Measurements from ENCODE around the gene TSGA10IP. TPM values are rescaled to one million over a fixed set of nuclear protein-coding genes. Genes with fewer than 3 reads are reported as not detected.

Gene TSGA10IP
- total RNA-seq, 2 experiments from 2014 or later = not detected

DNA sequence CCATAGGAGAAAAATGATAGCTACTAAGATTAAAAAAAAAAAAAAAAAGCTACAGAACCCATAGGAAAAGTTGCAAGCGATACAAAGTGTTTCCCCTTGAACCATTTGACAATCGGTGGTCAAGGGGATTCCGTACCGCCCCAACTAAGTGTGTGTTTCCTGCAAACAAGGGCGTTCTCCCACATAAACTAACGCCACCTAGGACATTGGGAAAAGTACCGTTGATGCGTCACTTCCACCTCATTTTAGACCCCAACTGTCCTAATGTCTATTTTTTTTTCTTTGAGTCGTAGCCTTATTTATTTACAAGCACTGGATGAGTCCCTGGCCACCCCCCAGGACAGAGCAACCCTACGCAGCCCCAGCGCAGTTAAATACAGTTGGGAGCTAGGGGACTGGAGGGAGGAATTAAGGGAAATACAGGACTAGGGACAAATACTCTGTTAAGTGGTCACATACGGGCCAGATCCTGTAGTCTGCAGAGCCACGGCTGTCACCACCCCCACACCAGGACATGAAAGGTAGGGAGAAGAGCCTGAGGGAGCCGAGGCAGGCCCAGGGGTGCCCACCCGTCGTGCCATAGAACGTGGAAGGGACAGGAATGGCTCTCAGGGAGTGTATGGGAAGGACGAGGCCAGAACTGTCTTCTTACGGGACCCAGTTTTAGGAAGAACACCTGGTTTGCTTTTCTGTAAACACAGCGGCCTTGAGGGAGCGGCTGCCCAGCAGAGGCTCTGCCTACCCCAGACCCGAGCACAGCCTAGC, 37.7 kb downstream of the TSGA10IP start:
- intact Hi-C loops (cut with micrococcal nuclease) = no loop called here
- no peak for DNase-seq
- no peak overlapping the region for H3K27ac Mint-ChIP-seq
- H3K4me3 Mint-ChIP-seq = no peak overlapping the region
- no peaks in the 10 kb centered on the region for H3K27me3 Mint-ChIP-seq (ENCODE audit: low read depth)
- H3K4me1 Mint-ChIP-seq (ENCODE audit: low read depth) = no peaks in the 10 kb centered on the region
- H3K36me3 Mint-ChIP-seq (ENCODE audit: low read depth) = peaks cover 6% of the 10 kb centered on the region
- CTCF ChIA-PET = interaction anchor here (0.6 to 1.0 kb wide), 2 partner anchors 17 to 98 kb away, joined by 3 to 4 read pairs; no protein-coding TSS in a partner anchor
- H3K9me3 Mint-ChIP-seq = no peaks in the 10 kb centered on the region

DNA sequence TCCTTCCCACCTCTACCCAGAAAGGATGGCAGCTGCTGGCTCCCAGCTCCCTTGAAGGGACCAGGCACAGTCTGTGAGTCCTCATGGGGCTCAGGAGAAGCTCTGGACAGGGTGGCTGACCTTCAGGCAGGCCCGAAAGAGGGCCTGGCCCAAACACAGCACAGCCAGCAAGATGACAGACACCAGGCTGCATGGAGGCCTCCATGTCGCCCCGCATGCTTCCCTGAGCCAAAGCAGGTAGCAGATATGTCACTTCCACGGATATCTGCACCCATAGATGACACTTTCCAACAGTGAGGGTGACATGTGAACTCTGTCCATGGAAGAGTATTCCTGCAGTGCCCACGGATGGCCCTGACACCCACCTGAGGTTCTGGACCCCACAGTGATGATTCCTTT, 38.3 kb downstream of the TSGA10IP start:
- Mint-ChIP-seq H3K4me1 (ENCODE audit: low read depth) (no peaks in the 10 kb centered on the region), H3K9me3 (no peaks in the 10 kb centered on the region), H3K27ac (no peak overlapping the region), H3K4me3 (no peak overlapping the region), H3K36me3 (ENCODE audit: low read depth) (peaks cover 4% of the 10 kb centered on the region), H3K27me3 (ENCODE audit: low read depth) (no peaks in the 10 kb centered on the region)
- intact Hi-C loops (cut with micrococcal nuclease) = no loop called here
- no peak for DNase-seq
- CTCF ChIA-PET = interaction anchor here (1.0 kb wide), 1 partner anchor 99 kb away, joined by 4 read pairs; no protein-coding TSS in a partner anchor

DNA sequence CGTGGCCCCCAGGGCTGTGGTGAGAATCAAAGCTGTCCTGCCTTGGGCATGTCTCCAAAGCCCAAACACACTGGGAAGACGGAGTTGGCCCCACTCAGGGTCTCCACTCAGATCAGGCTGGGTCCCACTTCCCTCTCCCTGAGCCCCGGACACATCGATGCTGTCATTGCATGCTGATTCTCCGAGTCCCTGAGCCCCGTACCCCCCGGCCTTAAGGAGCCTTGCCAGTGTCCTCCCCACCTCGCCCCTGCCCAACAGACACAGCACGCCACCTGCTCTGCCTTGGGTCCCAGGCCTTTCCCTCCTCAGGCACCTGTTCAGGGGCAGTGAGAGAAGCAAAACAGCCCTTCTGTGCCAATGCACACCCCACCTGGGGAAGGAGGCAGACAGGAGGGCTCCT, 42.1 kb downstream of the TSGA10IP start:
- Mint-ChIP-seq H3K27ac (no peak overlapping the region), H3K36me3 (ENCODE audit: low read depth) (peaks cover 8% of the 10 kb centered on the region), H3K27me3 (ENCODE audit: low read depth) (no peaks in the 10 kb centered on the region), H3K4me1 (ENCODE audit: low read depth) (peaks cover 4% of the 10 kb centered on the region), H3K4me3 (no peak overlapping the region), H3K9me3 (no peaks in the 10 kb centered on the region)
- intact Hi-C loops (cut with micrococcal nuclease) = no loop called here
- no peak for DNase-seq
- CTCF ChIA-PET = interaction anchor here (8.7 kb wide), 1 partner anchor 98 kb away, joined by 113 read pairs; the partner anchor contains the start of genes CCDC85B and FIBP

DNA sequence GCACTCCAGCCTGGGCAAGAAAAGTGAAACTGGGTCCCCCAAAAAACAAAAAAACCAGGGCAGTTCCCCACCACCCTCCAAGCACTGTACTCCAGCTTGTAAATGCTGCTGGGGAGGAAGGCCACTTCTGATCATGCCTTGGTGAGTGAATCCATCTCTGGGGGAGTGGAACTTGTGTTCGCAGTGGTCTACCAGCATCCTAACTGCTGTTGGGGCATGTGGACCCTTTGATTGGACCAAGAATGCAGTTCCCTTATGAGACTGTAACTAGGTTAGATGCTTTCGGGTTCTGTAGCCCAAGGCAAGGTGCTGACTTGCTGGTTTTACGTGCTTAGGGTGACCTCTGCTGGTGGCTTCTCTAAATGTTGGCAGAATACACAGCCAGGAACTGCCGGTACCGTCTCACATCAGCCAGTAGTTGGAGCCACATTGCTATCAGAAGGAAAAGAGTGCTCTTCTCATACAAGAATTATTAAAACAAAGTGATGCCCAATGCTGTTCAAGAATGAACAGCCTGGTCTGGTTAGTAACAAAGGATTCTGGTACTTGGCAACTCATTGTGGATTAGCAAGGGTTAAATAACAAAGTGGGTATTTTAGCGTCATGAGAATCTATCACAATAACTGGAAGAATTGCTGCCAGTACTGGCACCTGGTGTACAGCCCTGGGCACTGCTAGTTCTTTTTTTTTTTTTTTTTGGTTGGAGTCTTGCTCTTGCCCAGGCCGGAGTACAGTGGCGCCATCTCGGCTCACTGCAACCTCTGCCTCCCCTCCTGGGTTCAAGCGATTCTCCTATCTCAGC, 43.7 kb downstream of the TSGA10IP start:
- CTCF ChIA-PET = interaction anchor here (0.6 to 8.7 kb wide), 21 partner anchors 10 to 311 kb away, joined by 3 to 113 read pairs (median 4); partner anchors contain the start of genes BANF1, CCDC85B, FIBP and SF3B2
- Mint-ChIP-seq H3K27me3 (ENCODE audit: low read depth) (no peaks in the 10 kb centered on the region), H3K4me1 (ENCODE audit: low read depth) (peaks cover 4% of the 10 kb centered on the region), H3K36me3 (ENCODE audit: low read depth) (peaks cover 8% of the 10 kb centered on the region), H3K4me3 (no peak overlapping the region), H3K9me3 (no peaks in the 10 kb centered on the region), H3K27ac (peak overlapping the region; percentile 70)
- intact Hi-C loops (cut with micrococcal nuclease) = loop anchor here (1.0 to 2.0 kb wide), 10 partner anchors 28 to 278 kb away; partner anchors contain the start of genes AP5B1, C11orf68, CFL1 and DRAP1
- peak; percentile 98 for DNase-seq

DNA sequence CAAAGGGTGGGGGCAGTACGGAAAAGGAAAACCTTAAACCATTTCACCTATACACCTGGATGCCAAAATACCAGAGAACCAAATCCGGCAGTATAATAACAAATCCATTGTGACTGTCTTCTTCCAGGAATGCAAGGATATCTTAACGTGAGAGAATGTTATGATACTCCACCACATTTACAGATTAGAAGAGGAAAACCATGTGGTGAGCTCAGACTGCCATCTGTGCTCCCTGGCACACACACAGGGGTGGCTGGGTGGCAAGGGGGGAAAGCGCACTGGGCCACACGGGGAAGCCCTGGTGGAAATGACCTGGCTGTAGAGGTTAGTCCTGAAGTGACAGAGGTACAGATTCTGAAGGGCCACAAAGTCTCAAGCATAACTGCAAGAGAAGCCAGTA, 46.8 kb downstream of the TSGA10IP start:
- Mint-ChIP-seq H3K4me1 (ENCODE audit: low read depth) (peaks cover 6% of the 10 kb centered on the region), H3K9me3 (no peaks in the 10 kb centered on the region), H3K27ac (no peak overlapping the region), H3K27me3 (ENCODE audit: low read depth) (no peaks in the 10 kb centered on the region), H3K36me3 (ENCODE audit: low read depth) (peaks cover 11% of the 10 kb centered on the region), H3K4me3 (no peak overlapping the region)
- CTCF ChIA-PET = interaction anchor here (0.8 to 8.7 kb wide), 2 partner anchors 103 to 143 kb away, joined by 3 to 113 read pairs; partner anchors contain the start of genes CCDC85B and FIBP
- no peak for DNase-seq
- intact Hi-C loops (cut with micrococcal nuclease) = no loop called here

DNA sequence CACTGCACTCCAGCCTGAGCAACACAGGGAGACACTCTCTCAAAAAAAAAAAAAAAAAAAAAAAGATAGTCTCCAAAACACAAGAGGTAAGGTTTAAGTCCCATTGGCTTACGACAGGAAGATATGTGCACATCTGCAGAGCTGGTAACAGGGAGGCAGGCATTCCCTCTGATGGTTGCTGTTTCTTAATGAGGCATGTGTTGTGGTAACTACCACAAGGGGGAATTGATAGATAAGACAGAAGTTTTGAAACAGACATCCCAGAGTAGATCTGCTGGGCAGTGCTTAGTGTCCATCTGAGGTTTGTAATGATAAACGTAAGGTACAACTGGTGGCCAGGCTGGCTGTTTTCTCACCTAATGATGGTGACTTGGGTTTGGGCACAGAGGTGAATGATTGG, 52.0 kb downstream of the TSGA10IP start:
- Mint-ChIP-seq H3K27ac (peak overlapping the region; percentile 26), H3K9me3 (no peaks in the 10 kb centered on the region), H3K4me1 (ENCODE audit: low read depth) (peaks cover 30% of the 10 kb centered on the region), H3K4me3 (no peak overlapping the region), H3K36me3 (ENCODE audit: low read depth) (peaks cover 33% of the 10 kb centered on the region), H3K27me3 (ENCODE audit: low read depth) (no peaks in the 10 kb centered on the region)
- CTCF ChIA-PET = no interaction called here
- intact Hi-C loops (cut with micrococcal nuclease) = no loop called here
- no peak for DNase-seq

DNA sequence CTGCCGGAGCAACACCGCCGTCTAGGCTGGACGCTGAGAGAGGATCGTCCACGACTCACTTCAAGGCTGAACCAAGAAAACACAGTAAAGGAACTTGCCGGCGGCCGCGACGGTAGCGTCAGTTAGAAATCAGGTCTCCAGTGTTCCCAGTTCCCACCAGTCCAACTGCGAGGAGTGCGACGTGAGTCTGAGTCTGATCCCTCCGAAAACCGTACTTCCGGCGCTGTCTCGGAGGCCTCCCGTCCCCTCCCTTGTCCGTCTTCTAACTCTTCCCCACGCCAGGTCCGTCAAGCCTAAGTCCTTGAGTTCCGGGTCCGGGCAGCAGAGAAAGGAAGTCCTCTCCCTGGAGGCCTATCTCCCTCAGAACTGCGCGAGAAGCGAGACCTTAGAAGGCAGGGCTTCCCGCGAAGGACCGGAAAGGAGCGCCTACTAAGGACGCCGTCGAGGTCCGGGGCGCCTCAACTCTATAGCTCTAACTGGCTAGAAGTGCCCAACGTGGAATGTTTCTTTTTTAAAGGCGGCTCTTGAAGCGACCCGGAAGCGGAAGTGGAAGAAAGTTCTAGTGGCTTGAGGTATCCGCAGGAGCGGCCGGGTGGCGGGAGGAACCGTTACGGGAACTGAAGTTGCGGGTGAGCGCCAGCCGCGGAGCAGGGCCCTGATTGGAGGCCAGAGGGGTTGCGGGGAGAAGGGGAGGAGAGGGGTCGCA, 56.8 kb downstream of the TSGA10IP start, which contains the start of the genes BANF1 and EIF1AD:
Gene BANF1 (plus strand): TSS at position 562 of the 706 bp plus-strand sequence. CDS start 748 bp downstream, outside the sequence.
Gene EIF1AD (minus strand): TSS at position 216 of the 706 bp plus-strand sequence. CDS start 1,768 bp downstream, outside the sequence.
- peak within 1 kb of the TSS; percentile 99 for H3K4me3 Mint-ChIP-seq
- peak within 1 kb of the TSS; percentile 99 for H3K27ac Mint-ChIP-seq
- DNase-seq = peak; percentile 96
- H3K36me3 Mint-ChIP-seq (ENCODE audit: low read depth) = peaks cover 53% of the 10 kb centered on the region
- no peaks in the 10 kb centered on the region for H3K27me3 Mint-ChIP-seq (ENCODE audit: low read depth)
- H3K9me3 Mint-ChIP-seq = no peaks in the 10 kb centered on the region
- peaks cover 44% of the 10 kb centered on the region for H3K4me1 Mint-ChIP-seq (ENCODE audit: low read depth)
- intact Hi-C loops (cut with micrococcal nuclease) = loop anchor here (1.0 to 5.0 kb wide), 9 partner anchors 20 to 430 kb away; partner anchors contain the start of genes CFL1, FAM89B, KAT5 and PCNX3
- CTCF ChIA-PET = interaction anchor here (0.6 to 1.2 kb wide), 5 partner anchors 13 to 115 kb away, joined by 3 to 4 read pairs (median 3); no protein-coding TSS in a partner anchor

DNA sequence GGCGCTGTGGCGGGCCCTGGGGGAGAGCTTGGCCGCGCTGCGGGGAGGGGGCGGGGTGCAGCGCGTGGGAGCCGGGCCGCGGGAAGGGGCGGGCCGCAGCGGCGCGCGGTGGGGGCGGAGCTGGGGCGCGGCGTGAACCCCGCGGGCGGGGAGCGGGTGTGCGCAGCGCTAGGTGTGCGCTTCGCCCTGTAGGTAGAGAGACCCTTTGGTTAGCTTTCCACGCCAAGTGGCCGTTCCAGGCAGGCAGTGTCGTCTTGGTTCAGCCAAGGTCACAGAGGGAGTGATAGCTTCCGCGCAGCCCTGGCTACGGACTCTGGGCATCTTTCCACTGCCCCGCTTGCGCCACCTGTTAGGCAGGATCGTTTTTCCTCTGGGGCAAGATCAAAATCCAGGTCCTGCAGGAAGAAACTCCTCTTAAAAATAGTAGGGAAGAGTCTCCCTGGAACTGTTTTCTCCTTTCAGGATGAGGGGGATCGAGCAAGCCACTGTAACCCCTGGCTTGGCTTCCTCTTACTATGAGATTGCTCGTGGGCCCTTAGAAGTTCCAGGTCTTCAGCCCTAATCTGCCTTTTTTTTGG, 57.5 kb downstream of the TSGA10IP start:
- intact Hi-C loops (cut with micrococcal nuclease) = loop anchor here (1.0 to 5.0 kb wide), 9 partner anchors 20 to 430 kb away; partner anchors contain the start of genes CFL1, FAM89B, KAT5 and PCNX3
- CTCF ChIA-PET = interaction anchor here (0.6 to 1.5 kb wide), 7 partner anchors 13 to 116 kb away, joined by 3 to 6 read pairs (median 3); no protein-coding TSS in a partner anchor

DNA sequence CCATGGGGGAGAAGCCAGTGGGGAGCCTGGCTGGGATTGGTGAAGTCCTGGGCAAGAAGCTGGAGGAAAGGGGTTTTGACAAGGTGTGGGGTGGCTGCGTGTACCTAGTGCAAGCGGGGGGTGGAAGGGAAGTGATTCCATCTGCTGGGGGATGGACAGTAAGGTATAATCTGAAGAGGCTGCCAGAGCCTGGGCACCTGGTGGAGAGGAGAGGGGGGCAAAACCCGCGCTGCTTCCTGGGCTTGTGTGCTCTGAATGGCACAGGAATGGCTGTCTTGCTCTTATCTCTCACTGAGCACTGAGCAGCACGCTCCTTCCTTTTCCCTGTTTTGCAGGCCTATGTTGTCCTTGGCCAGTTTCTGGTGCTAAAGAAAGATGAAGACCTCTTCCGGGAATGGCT, 58.0 kb downstream of the TSGA10IP start:
- no peaks in the 10 kb centered on the region for H3K9me3 Mint-ChIP-seq

More for the DNA sequence above, 57.5 kb downstream of the TSGA10IP start:
- Mint-ChIP-seq H3K27ac (peak overlapping the region; percentile 99), H3K4me3 (peak overlapping the region; percentile 99), H3K27me3 (ENCODE audit: low read depth) (no peaks in the 10 kb centered on the region), H3K4me1 (ENCODE audit: low read depth) (peaks cover 40% of the 10 kb centered on the region), H3K36me3 (ENCODE audit: low read depth) (peaks cover 48% of the 10 kb centered on the region), H3K9me3 (no peaks in the 10 kb centered on the region)
- no peak for DNase-seq

DNA sequence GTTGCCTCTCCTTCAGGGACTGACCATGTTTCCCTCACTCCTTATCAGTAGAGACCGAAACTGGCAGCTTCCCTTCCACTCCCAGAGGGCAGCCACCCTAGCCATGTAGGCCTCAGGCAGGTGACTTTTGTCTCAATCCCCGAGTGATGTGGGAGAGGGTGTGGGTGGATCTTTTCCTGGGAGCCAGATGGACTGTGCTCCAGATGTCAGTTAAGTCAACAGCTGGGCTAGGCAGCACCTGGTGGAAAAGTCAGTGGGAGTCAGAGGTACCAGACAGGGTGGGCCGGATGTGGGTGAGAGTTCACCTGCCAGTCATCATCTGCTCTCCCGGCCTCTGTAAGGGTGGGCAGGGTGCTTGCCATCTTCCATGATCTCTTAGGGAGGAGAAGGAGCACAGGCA, 58.9 kb downstream of the TSGA10IP start:
- Mint-ChIP-seq H3K4me3 (peak overlapping the region; percentile 99), H3K27me3 (ENCODE audit: low read depth) (no peaks in the 10 kb centered on the region), H3K4me1 (ENCODE audit: low read depth) (peaks cover 32% of the 10 kb centered on the region), H3K36me3 (ENCODE audit: low read depth) (peaks cover 34% of the 10 kb centered on the region), H3K9me3 (no peaks in the 10 kb centered on the region), H3K27ac (peak overlapping the region; percentile 82)
- no peak for DNase-seq
- intact Hi-C loops (cut with micrococcal nuclease) = loop anchor here (5.0 kb wide), 2 partner anchors 292 to 432 kb away; partner anchors contain the start of genes FAM89B, KAT5 and ZNRD2
- CTCF ChIA-PET = interaction anchor here (1.0 to 1.5 kb wide), 2 partner anchors 18 to 64 kb away, joined by 4 to 5 read pairs; no protein-coding TSS in a partner anchor

More for the DNA sequence above, 58.0 kb downstream of the TSGA10IP start:
- Mint-ChIP-seq H3K27me3 (ENCODE audit: low read depth) (no peaks in the 10 kb centered on the region), H3K4me1 (ENCODE audit: low read depth) (peaks cover 38% of the 10 kb centered on the region), H3K36me3 (ENCODE audit: low read depth) (peaks cover 43% of the 10 kb centered on the region), H3K4me3 (peak overlapping the region; percentile 99), H3K27ac (peak overlapping the region; percentile 99)
- DNase-seq = no peak
- CTCF ChIA-PET = interaction anchor here (0.7 to 1.5 kb wide), 4 partner anchors 18 to 104 kb away, joined by 3 to 6 read pairs (median 4); no protein-coding TSS in a partner anchor
- intact Hi-C loops (cut with micrococcal nuclease) = loop anchor here (2.0 to 5.0 kb wide), 4 partner anchors 50 to 431 kb away; partner anchors contain the start of genes FAM89B, KAT5, SF3B2 and ZNRD2

All from activated naive CD4-positive, alpha-beta T cell treated with anti-CD3 and anti-CD28 coated beads for 36 hours (primary cell).